Transverse colon (tissue), 4 donors: ENCODE measurements around the gene PRKAR2A. TPM values are rescaled to one million over a fixed set of nuclear protein-coding genes. Genes with fewer than 3 reads are reported as not detected.
A peak's percentile ranks its signal among the peaks of the same experiment; 100 is the strongest.

ENCODE experiments used
- DNase-seq: peaks from one replicate; pipeline ENCODE4 v3.0.0-alpha.2; 2019
- H3K27ac ChIP-seq, 4 donors: fragments of 200-600 bp; sonication (generic); 2 replicates each; pipeline ENCODE4 v1.5.1; 2016 to 2018; ENCODE audit warnings: inconsistent platforms in 4 of 4
- H3K27me3 ChIP-seq: fragments of 200-600 bp; sonication (generic); 2 replicates; pipeline ENCODE4 v1.5.1; 2017; ENCODE audit warnings: inconsistent platforms
- H3K36me3 ChIP-seq, 4 donors: fragments of 200-600 bp; sonication (generic); 2 replicates each; pipeline ENCODE4 v1.5.1; 2017 to 2019; ENCODE audit warnings: inconsistent platforms in 4 of 4
- H3K4me1 ChIP-seq, 4 donors: fragments of 200-600 bp; sonication (generic); 2 replicates each; pipeline ENCODE4 v1.5.1; 2017 to 2020; ENCODE audit warnings: inconsistent platforms in 4 of 4
- H3K4me3 ChIP-seq, 4 donors: fragments of 200-600 bp; sonication (generic); 1 replicate in 1 of 4; 2 replicates in 3 of 4; pipeline versions ENCODE4 v1.5.1 to v1.6.1; 2017 to 2019; ENCODE audit warnings: inconsistent platforms in 4 of 4
- H3K9me3 ChIP-seq, 2 donors: fragments of 200-600 bp; sonication (generic); 2 replicates each; pipeline ENCODE4 v1.5.1; 2017 to 2019; ENCODE audit warnings: inconsistent platforms in 2 of 2
- EP300 ChIP-seq: sonication (generic); formaldehyde crosslinking; IDR thresholded peaks from one replicate; pipeline ENCODE4 v1.6.1; 2017; ENCODE audit warnings: antibody characterized with exemption, low read depth
- POLR2A ChIP-seq: fragments of 450-650 bp; IDR thresholded peaks from one replicate; pipeline ENCODE4 v1.6.1; 2016; ENCODE audit warnings: antibody characterized with exemption, mild to moderate bottlenecking, moderate library complexity
- POLR2AphosphoS5 ChIP-seq, 3 donors: sonication (generic); formaldehyde crosslinking; IDR thresholded peaks; one replicate each; pipeline ENCODE4 v1.6.1; 2016; ENCODE audit warnings: antibody characterized with exemption in 3 of 3
- WGBS, 2 donors: methylation state at CpG; one replicate each; pipeline ENCODE4 v1.1.5; 2018; ENCODE audit warnings: low coverage in 1 of 2; 5-methylcytosine and 5-hydroxymethylcytosine counted together
- in situ Hi-C, 4 donors: fragments of 200-750 bp; cut with MboI; loops; one replicate each; pipeline versions ENCODE4 v1.15.0 to v1.15.1; 2017; ENCODE audit warnings: low sequenced_read_pairs in 3 of 4, low pct_ligation_motif_present in 1 of 4, low pct_unique_long_range_greater_than_20kb in 1 of 4
- intact Hi-C: fragments of 100-400 bp; cut with DNase I; formaldehyde crosslinking; loops from one replicate; pipeline ENCODE4 v1.15.1; 2023; ENCODE audit warnings: low total_unique reads
- total RNA-seq, 4 donors: library from RNA; depleted of rRNA; stranded (reverse); fragments of >200 nt; gene quantifications; one replicate each; pipeline ENCODE4 v1.1.0, GENCODE V29; 2016
- TF ChIP-seq, protein P1 (sequence below), 5 experiments: fragments of 200-600 bp in 3 of 5; fragments of 450-650 bp in 2 of 5; sonication (generic) in 3 of 5; IDR thresholded peaks; 1 replicate in 2 of 5; 2 replicates in 3 of 5; pipeline ENCODE4 v1.5.1; 2016 to 2017; ENCODE audit warnings: antibody characterized with exemption in 5 of 5, inconsistent platforms in 3 of 5, mild to moderate bottlenecking in 2 of 5, moderate library complexity in 1 of 5

The PRKAR2A gene
- total RNA-seq, 4 donors from 2014 or later = 20.3 to 59.1 (median 40.8) TPM

DNA sequence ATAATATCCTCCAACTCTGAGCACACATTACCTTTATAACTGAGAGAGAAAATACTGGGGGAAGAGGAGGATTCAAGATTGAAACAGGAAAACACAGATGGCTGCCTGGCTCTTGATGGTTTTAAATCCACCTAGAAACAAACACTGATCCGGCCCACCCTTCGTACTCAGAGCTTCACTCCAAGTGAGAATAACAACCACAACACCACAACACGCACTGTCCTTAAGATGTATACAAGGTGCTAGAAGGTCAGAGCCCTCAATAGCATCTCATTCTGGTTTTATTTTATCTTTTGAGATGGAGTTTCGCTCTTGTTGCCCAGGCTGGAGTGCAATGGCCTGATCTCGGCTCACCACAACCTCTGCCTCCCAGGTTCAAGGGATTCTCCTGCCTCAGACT lies 140.5 kb downstream of the PRKAR2A start:
- H3K27me3 ChIP-seq = no peaks in the 10 kb centered on the region
- peaks cover 0 to 8% (median 3%) of the 10 kb centered on the region in 4 donors for H3K36me3 ChIP-seq
- H3K4me3 ChIP-seq = no peak overlapping the region
- no peak for DNase-seq
- intact Hi-C loops = no loop called here
- WGBS, 2 donors = 84 to 88% methylated on average over 3 to 5 of the region's 5 CpGs
- H3K27ac ChIP-seq = peak overlapping the region in 1 of 4 donors; percentile 17
- in situ Hi-C loops = no loop called here
- TF ChIP-seq EP300 (no peak), POLR2AphosphoS5 (IDR thresholded peaks at IDR 0.05) (no peak), POLR2A (no peak)
- TF ChIP-seq, protein P1, sequence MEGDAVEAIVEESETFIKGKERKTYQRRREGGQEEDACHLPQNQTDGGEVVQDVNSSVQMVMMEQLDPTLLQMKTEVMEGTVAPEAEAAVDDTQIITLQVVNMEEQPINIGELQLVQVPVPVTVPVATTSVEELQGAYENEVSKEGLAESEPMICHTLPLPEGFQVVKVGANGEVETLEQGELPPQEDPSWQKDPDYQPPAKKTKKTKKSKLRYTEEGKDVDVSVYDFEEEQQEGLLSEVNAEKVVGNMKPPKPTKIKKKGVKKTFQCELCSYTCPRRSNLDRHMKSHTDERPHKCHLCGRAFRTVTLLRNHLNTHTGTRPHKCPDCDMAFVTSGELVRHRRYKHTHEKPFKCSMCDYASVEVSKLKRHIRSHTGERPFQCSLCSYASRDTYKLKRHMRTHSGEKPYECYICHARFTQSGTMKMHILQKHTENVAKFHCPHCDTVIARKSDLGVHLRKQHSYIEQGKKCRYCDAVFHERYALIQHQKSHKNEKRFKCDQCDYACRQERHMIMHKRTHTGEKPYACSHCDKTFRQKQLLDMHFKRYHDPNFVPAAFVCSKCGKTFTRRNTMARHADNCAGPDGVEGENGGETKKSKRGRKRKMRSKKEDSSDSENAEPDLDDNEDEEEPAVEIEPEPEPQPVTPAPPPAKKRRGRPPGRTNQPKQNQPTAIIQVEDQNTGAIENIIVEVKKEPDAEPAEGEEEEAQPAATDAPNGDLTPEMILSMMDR (IDR thresholded peaks at IDR 0.05) = no peak
- peaks cover 6 to 62% (median 20%) of the 10 kb centered on the region in 4 donors for H3K4me1 ChIP-seq
- H3K9me3 ChIP-seq = no peaks in the 10 kb centered on the region

DNA sequence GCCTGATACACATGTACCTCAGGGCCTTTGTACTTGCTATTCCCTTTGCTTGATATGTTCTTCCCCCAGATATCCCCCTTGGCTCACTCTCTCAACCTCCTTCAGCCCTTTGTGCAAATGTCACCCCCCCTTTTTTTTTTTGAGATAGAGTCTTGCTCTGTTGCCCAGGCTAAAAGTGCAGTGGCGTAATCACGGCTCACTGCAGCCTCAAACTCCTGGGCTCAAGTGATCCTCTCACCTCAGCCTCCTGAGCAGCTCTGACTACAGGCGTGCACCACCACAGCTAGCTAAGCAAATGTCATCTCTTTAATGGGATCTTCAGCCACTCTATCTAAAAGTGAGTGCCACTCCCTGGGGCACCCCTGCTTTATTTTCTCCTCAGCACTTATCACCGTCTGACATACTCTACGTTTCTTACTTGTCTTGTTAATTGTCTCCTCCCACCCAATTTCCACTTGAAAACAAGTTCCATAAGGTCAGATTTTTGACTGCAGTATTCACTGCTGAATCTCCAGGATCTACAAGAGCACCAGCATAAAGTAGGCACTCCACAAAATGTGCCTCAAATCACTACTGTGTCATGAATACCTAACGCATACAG lies 145.3 kb downstream of the PRKAR2A start:
- intact Hi-C loops = no loop called here
- in situ Hi-C loops = no loop called here
- Histone ChIP-seq H3K27ac (no peak overlapping the region), H3K4me3 (no peak overlapping the region), H3K36me3 (peaks cover 0 to 6% (median 0%) of the 10 kb centered on the region in 4 donors), H3K4me1 (peaks cover 0 to 53% (median 9%) of the 10 kb centered on the region in 4 donors), H3K9me3 (no peaks in the 10 kb centered on the region), H3K27me3 (no peaks in the 10 kb centered on the region)
- 76 to 88% methylated on average over 3 to 6 of the region's 6 CpGs for WGBS, 2 donors
- TF ChIP-seq POLR2AphosphoS5 (IDR thresholded peaks at IDR 0.05) (no peak), EP300 (no peak), POLR2A (no peak)
- TF ChIP-seq, protein P1 (IDR thresholded peaks at IDR 0.05) = no peak
- DNase-seq = no peak

DNA sequence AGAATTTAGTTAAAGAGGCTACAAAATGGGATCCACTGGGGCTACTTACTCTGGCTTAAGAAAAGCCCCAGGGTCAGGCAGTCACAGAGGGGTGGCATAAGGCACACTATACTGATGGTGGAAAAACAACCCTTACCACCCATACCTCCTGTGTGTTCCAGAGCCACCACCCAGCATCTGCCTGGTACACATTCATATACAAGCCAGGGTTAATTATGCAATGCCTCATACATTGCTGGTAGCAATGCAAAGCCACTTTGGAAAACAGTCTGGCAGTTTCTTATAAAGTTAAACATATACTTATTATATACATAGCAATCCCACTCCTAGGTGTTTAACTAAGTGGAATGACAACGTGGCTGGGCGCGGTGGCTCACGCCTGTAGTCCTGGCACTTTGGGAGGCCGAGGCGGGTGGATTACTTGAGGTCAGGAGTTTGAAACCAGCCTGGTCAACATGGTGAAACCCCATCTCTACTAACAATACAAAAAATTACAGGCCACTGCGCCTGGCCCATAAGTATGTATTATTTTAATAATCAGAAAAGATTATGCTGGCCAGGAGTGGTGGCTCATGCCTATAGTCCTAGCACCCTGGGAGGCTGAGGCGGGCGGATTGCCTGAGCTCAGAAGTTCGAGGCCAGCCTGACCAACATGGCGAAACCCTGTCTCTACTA lies 146.8 kb downstream of the PRKAR2A start:
- intact Hi-C loops (no loop called here), in situ Hi-C loops (no loop called here)
- TF ChIP-seq, protein P1 (IDR thresholded peaks at IDR 0.05) = no peak
- TF ChIP-seq EP300 = no peak
- no peak for TF ChIP-seq POLR2A
- no peak for TF ChIP-seq POLR2AphosphoS5 (IDR thresholded peaks at IDR 0.05)
- Histone ChIP-seq H3K27ac (no peak overlapping the region), H3K27me3 (no peaks in the 10 kb centered on the region), H3K9me3 (no peaks in the 10 kb centered on the region), H3K4me1 (peaks cover 0 to 48% (median 9%) of the 10 kb centered on the region in 4 donors), H3K36me3 (no peaks in the 10 kb centered on the region), H3K4me3 (no peak overlapping the region)
- WGBS, 2 donors = 70 to 75% methylated on average over 2 to 11 of the region's 11 CpGs
- DNase-seq = no peak

DNA sequence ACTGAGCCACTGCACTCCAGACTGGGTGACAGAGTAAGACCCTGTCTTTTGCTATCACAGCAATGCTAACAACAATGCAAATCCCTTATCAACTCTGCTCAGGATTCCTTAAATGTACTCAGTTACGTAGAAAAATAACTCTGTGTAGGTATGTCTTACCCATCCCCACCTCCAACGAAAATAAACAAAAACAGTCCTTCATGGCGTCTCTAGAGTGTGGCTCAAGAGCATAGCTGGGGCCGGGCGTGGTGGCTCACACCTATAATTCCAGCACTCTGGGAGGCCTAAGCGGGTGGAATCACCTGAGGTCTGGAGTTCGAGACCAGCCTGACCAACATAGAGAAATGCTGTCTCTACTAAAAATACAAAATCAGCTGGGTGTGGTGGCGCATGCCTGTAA lies 148.8 kb downstream of the PRKAR2A start:
- Histone ChIP-seq H3K4me1 (peaks cover 3 to 52% (median 19%) of the 10 kb centered on the region in 4 donors), H3K9me3 (no peaks in the 10 kb centered on the region), H3K27me3 (no peaks in the 10 kb centered on the region), H3K4me3 (no peak overlapping the region), H3K36me3 (peaks cover 0 to 16% (median 5%) of the 10 kb centered on the region in 4 donors), H3K27ac (no peak overlapping the region)
- TF ChIP-seq, protein P1 (IDR thresholded peaks at IDR 0.05) = no peak
- TF ChIP-seq POLR2A = no peak
- intact Hi-C loops = no loop called here
- no peak for DNase-seq
- 92 to 97% methylated on average over 8 of the region's 8 CpGs for WGBS, 2 donors
- in situ Hi-C loops = no loop called here
